Measurements from ENCODE around the gene CTSZ. TPM values are rescaled to one million over a fixed set of nuclear protein-coding genes. Genes with fewer than 3 reads are reported as not detected.

CTSZ gene
- total and polyA plus RNA-seq, 2 of the 8 experiments (the other 6 are each of a cell fraction or from before 2014, with no cell fraction given), result 32.8 to 34.0 TPM

DNA sequence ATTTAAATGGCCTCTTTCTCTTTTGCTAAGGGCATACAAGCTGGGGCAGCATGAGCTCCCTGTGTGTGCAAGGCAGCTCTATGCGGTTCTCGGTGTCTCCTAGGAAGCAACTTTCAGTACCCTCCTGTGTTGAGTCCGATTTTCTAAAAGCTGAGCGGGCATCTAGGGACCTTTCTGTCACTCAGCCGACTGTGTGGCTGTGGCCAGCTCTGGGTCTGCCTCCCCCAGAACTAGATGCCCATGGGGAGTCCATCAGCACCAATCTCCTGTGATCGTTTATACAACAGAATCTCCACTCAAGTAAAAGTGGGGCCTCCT is 18.5 kb downstream of the CTSZ start:
- POLR2A ChIA-PET (ENCODE audit: partially characterized antibody), result interaction anchor here (0.8 to 1.2 kb wide), 2 partner anchors 8 to 9 kb away, joined by 4 read pairs; partner anchors contain the start of gene NELFCD
- no peak overlapping the region for H3K18ac ChIP-seq (ENCODE audit: extremely low read depth, low read length)

More for the DNA sequence above, 18.5 kb downstream of the CTSZ start:
- Histone ChIP-seq H2BK5ac (ENCODE audit: low read depth, low read length) (no peak overlapping the region), H3K4me2 (ENCODE audit: insufficient read depth in 1 of 2, low read depth in 2 of 2, low read length in 2 of 2) (no peak overlapping the region), H4K91ac (replicated peaks; ENCODE audit: insufficient read length, low read length) (no peak overlapping the region), H3K36me3 (ENCODE audit: control insufficient read depth in 2 of 4, insufficient read depth in 4 of 4, low read length in 3 of 4) (peaks cover 33 to 67% (median 58%) of the 10 kb centered on the region in 4 experiments), H4K20me1 (replicated peaks in 1 of 2; ENCODE audit: control insufficient read depth in 1 of 2, insufficient read depth in 2 of 2, low read length in 2 of 2) (peaks cover 2 to 17% of the 10 kb centered on the region in 2 experiments), H4K5ac (ENCODE audit: insufficient read length, low read depth, low read length) (no peak overlapping the region), H3K27me3 (replicated peaks in 1 of 4; ENCODE audit: control insufficient read depth in 3 of 4, extremely low read depth in 1 of 4, insufficient read depth in 3 of 4, low read length in 3 of 4) (no peaks in the 10 kb centered on the region), H2BK20ac (ENCODE audit: low read length) (no peak overlapping the region), H3K4ac (replicated peaks; ENCODE audit: insufficient read length, low read depth, low read length) (no peak overlapping the region), H3K27ac (ENCODE audit: low read depth, low read length) (no peak overlapping the region), H3K9me3 (ENCODE audit: insufficient read depth in 2 of 2, low read depth in 1 of 2, low read length in 1 of 2) (no peaks in the 10 kb centered on the region), H3K9ac (replicated peaks in 1 of 4; ENCODE audit: extremely low read depth in 1 of 4, low read depth in 3 of 4, low read length in 3 of 4) (no peak overlapping the region), H4K8ac (ENCODE audit: extremely low read depth, insufficient read depth, low read length) (no peak overlapping the region), H3K79me1 (ENCODE audit: low read depth, low read length) (peaks cover 11% of the 10 kb centered on the region), H2BK120ac (replicated peaks; ENCODE audit: low read depth, low read length) (no peak overlapping the region), H3K79me2 (ENCODE audit: control insufficient read depth in 1 of 2, insufficient read depth in 2 of 2, low read length in 2 of 2) (peaks cover 0 to 25% of the 10 kb centered on the region in 2 experiments; a peak in 2 of 4 replicates), H3K4me1 (replicated peaks in 1 of 4; ENCODE audit: control insufficient read depth in 3 of 4, insufficient read depth in 4 of 4, low read length in 3 of 4) (no peaks in the 10 kb centered on the region), H3K4me3 (ENCODE audit: extremely low read depth in 1 of 4, insufficient read depth in 2 of 4, low read depth in 3 of 4, low read length in 4 of 4) (no peak overlapping the region), H3K56ac (replicated peaks; ENCODE audit: insufficient read length, low read depth, low read length) (no peak overlapping the region), H3K23ac (ENCODE audit: insufficient read length) (no peak overlapping the region), H3K14ac (ENCODE audit: insufficient read length) (no peak overlapping the region), H2AFZ (ENCODE audit: low read length) (no peak overlapping the region), H2BK12ac (ENCODE audit: low read depth, low read length) (no peak overlapping the region), H2AK5ac (ENCODE audit: low read depth, low read length) (no peak overlapping the region), H2BK15ac (ENCODE audit: low read length) (no peak overlapping the region), H3K23me2 (ENCODE audit: low read depth, low read length) (no peaks in the 10 kb centered on the region)
- no peak for DNase-seq (ENCODE audit: low read depth in 1 of 2, low spot score in 2 of 2)
- CTCF ChIA-PET (ENCODE audit: partially characterized antibody), result interaction anchor here (0.6 kb wide), 1 partner anchor 10 kb away, joined by 3 read pairs; no protein-coding TSS in a partner anchor
- FAIRE-seq, result no peak
- TF ChIP-seq CREB1 (IDR thresholded peaks at IDR 0.05) (no peak), RNF2 (IDR thresholded peaks at IDR 0.05; ENCODE audit: borderline replicate concordance, low read depth, low read length, missing control alignments, poor library complexity, severe bottlenecking) (no peak), JUN (IDR thresholded peaks at IDR 0.05; ENCODE audit: low read depth, low read length) (no peak), TEAD4 (IDR thresholded peaks at IDR 0.05; ENCODE audit: low read depth, low read length) (no peak), SAP30 (IDR thresholded peaks at IDR 0.05; ENCODE audit: insufficient read depth, insufficient replicate concordance, low read length) (no peak)
- TF ChIP-seq, protein P1, sequence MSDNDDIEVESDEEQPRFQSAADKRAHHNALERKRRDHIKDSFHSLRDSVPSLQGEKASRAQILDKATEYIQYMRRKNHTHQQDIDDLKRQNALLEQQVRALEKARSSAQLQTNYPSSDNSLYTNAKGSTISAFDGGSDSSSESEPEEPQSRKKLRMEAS (IDR thresholded peaks at IDR 0.05), result no peak
- 81% methylated on average over 6 of the region's 6 CpGs; no CpG with 5 or more reads in 1 of the 2 experiments for WGBS, 2 experiments (ENCODE audit: extremely low coverage in 1 of 2, insufficient coverage in 1 of 2, insufficient read length in 1 of 2, insufficient replicate concordance in 2 of 2, low coverage in 1 of 2, low lambda C conversion rate in 2 of 2, missing lambda C conversion rate in 1 of 2)

All from H1 (cell line).